ENCODE results near the gene PID1. TPM values are rescaled to one million over a fixed set of nuclear protein-coding genes. Genes with fewer than 3 reads are reported as not detected.
"Not testable (repeated sequence)": the region's sequence is repeated elsewhere in the genome, so short reads cannot be mapped to it uniquely, and the experiment has no call there.

The PID1 gene
- total RNA-seq, 1 donor from 2014 or later: 0.34 TPM

GRCh38 chr2:229081411-229081810, 189.7 kb downstream of the PID1 start:
- Mint-ChIP-seq H3K4me1 (ENCODE audit: low read depth) (no peaks in the 10 kb centered on the region), H3K27ac (no peak overlapping the region), H3K4me3 (ENCODE audit: low read depth) (no peak overlapping the region), H3K27me3 (peaks cover 2% of the 10 kb centered on the region), H3K9me3 (ENCODE audit: low read depth) (no peaks in the 10 kb centered on the region), H3K36me3 (ENCODE audit: insufficient read depth) (no peaks in the 10 kb centered on the region)
- no peak for TF ChIP-seq CTCF (IDR thresholded peaks at IDR 0.05; ENCODE audit: unreplicated experiment)
- no peak for DNase-seq (ENCODE audit: low spot score, unreplicated experiment)

GRCh38 chr2:229080172-229080571, 190.9 kb downstream of the PID1 start:
- no peaks in the 10 kb centered on the region for H3K36me3 Mint-ChIP-seq (ENCODE audit: insufficient read depth)
- peaks cover 2% of the 10 kb centered on the region for H3K27me3 Mint-ChIP-seq
- no peak overlapping the region for H3K4me3 Mint-ChIP-seq (ENCODE audit: low read depth)
- H3K27ac Mint-ChIP-seq: no peak overlapping the region
- no peaks in the 10 kb centered on the region for H3K9me3 Mint-ChIP-seq (ENCODE audit: low read depth)
- DNase-seq (ENCODE audit: low spot score, unreplicated experiment): no peak
- no peak for TF ChIP-seq CTCF (IDR thresholded peaks at IDR 0.05; ENCODE audit: unreplicated experiment)
- H3K4me1 Mint-ChIP-seq (ENCODE audit: low read depth): no peaks in the 10 kb centered on the region

GRCh38 chr2:229076886-229077285, 194.2 kb downstream of the PID1 start:
- not testable (repeated sequence) for H3K27ac Mint-ChIP-seq; DNase-seq (ENCODE audit: low spot score, unreplicated experiment); H3K4me3 Mint-ChIP-seq (ENCODE audit: low read depth); H3K4me1 Mint-ChIP-seq (ENCODE audit: low read depth); H3K36me3 Mint-ChIP-seq (ENCODE audit: insufficient read depth); H3K9me3 Mint-ChIP-seq (ENCODE audit: low read depth); H3K27me3 Mint-ChIP-seq

DNA sequence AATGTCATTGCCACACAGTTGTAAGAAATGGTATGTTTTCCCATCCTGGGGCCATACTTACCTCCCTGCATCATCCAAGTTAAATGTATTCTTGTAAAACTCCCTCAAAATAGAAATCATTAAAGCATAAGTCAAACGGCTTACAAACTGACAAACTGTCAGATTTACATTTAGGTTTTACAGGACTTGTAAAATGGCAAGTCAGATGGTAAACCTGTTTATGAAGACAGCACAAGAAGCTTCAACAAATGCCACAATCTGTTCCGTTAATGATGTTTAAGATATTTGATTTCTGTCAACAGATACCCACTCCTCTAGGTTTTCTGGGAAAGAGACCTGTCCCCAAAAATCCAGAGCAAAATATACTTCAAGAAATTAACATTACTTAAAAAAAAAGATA, 197.2 kb downstream of the PID1 start:
- TF ChIP-seq CTCF (IDR thresholded peaks at IDR 0.05; ENCODE audit: unreplicated experiment): no peak
- Mint-ChIP-seq H3K36me3 (ENCODE audit: insufficient read depth) (no peaks in the 10 kb centered on the region), H3K27me3 (no peaks in the 10 kb centered on the region), H3K27ac (no peak overlapping the region), H3K9me3 (ENCODE audit: low read depth) (no peaks in the 10 kb centered on the region), H3K4me1 (ENCODE audit: low read depth) (no peaks in the 10 kb centered on the region), H3K4me3 (ENCODE audit: low read depth) (no peak overlapping the region)
- no peak for DNase-seq (ENCODE audit: low spot score, unreplicated experiment)

DNA sequence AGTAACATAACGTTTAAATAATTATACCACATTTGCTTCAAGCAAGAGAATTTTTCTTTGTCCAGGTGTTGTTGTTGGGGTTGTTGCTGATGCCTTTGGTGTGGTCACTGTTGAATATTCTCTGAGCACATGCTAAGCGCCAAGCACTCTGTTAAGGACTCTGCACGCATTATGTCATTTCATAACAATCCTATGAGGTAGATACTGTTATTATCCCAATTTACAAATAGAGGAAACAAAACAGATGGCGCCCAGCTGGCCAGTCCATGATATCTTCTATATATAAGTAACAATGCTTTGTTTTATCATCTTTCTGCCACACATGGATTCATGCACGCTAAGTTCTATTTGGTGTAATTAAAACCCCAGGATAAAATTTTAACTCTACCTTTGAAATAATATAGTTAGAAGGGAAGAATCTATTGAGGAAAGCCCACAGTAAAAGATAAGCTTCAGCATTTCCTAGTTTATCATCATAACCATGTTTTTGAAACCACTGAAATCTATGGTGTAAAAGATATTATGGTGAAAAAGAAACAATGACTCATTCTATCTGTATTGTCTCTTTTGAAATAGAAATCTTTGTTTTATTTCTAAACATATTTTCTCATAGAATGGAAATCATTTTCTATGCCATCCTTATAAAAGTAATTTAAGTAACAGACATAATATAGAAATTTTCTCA, 199.7 kb downstream of the PID1 start:
- Mint-ChIP-seq H3K27me3 (no peaks in the 10 kb centered on the region), H3K27ac (no peak overlapping the region), H3K9me3 (ENCODE audit: low read depth) (no peaks in the 10 kb centered on the region), H3K4me3 (ENCODE audit: low read depth) (no peak overlapping the region), H3K36me3 (ENCODE audit: insufficient read depth) (no peaks in the 10 kb centered on the region), H3K4me1 (ENCODE audit: low read depth) (no peaks in the 10 kb centered on the region)
- no peak for DNase-seq (ENCODE audit: low spot score, unreplicated experiment)
- no peak for TF ChIP-seq CTCF (IDR thresholded peaks at IDR 0.05; ENCODE audit: unreplicated experiment)

DNA sequence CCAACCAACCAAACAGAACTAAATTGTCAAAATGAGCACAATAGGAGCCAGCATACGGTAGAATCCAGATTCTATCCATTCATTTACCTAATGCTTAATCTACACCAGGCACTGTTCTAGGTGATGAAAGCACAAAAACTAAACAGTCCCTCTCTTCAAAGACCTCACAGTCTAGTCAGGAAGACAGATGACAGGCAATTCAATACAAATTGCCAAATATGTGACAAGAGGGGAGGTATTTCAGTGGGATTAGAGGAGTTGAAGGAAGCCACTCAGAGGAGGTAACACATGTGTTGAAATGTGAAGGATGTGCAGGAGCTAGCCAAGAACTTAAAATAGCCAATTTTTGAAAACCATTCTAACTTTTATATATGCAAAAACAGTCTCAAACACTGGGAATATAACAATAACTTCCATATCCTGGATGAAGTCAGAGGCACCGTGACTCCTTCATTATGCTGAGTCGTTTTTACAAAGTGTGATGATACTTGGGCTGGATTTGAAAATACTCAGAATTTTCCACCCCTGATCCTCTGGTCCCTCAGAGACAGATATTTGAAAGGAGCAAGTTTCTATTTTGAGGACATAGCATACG, 204.9 kb downstream of the PID1 start:
- no peak overlapping the region for H3K4me3 Mint-ChIP-seq (ENCODE audit: low read depth)
- peaks cover 3% of the 10 kb centered on the region for H3K9me3 Mint-ChIP-seq (ENCODE audit: low read depth)
- H3K36me3 Mint-ChIP-seq (ENCODE audit: insufficient read depth): no peaks in the 10 kb centered on the region
- TF ChIP-seq CTCF (IDR thresholded peaks at IDR 0.05; ENCODE audit: unreplicated experiment): no peak
- H3K27ac Mint-ChIP-seq: no peak overlapping the region
- H3K4me1 Mint-ChIP-seq (ENCODE audit: low read depth): peaks cover 3% of the 10 kb centered on the region
- DNase-seq (ENCODE audit: low spot score, unreplicated experiment): no peak
- no peaks in the 10 kb centered on the region for H3K27me3 Mint-ChIP-seq

Measured in progenitor cell of endocrine pancreas (in vitro differentiated cells).